Small intestine (tissue), 7 donors: ENCODE data around the gene NCKAP5. TPM values are rescaled to one million over a fixed set of nuclear protein-coding genes. Genes with fewer than 3 reads are reported as not detected.

Experiments used
- DNase-seq, 2 donors: peaks; one replicate each; pipeline versions ENCODE4 v3.0.0 to v3.0.0-alpha.2; 2013
- FAIRE-seq: peaks from 2 replicates; lab custom pipeline; 2012; peaks lifted over from hg19 to GRCh38; lab: Jason Lieb, UNC
- H3K27ac ChIP-seq, 3 donors: one replicate each; pipeline ENCODE4 v1.5.1; 2013; ENCODE audit warnings: low read length in 2 of 3, mild to moderate bottlenecking in 2 of 3, control low read depth in 1 of 3, inconsistent platforms in 1 of 3, low read depth in 1 of 3, moderate library complexity in 1 of 3
- H3K27me3 ChIP-seq, 3 donors: one replicate each; pipeline ENCODE4 v1.6.1; 2013; ENCODE audit warnings: low read length in 3 of 3, inconsistent platforms in 1 of 3; ENCODE audit not compliant: control insufficient read depth in 3 of 3, insufficient read depth in 3 of 3
- H3K36me3 ChIP-seq, 3 donors: one replicate each; pipeline ENCODE4 v1.6.1; 2013; ENCODE audit warnings: low read length in 3 of 3, inconsistent platforms in 1 of 3, low read depth in 1 of 3, mild to moderate bottlenecking in 1 of 3, moderate library complexity in 1 of 3; ENCODE audit not compliant: control insufficient read depth in 3 of 3, insufficient read depth in 2 of 3
- H3K4me1 ChIP-seq, 3 donors: one replicate each; pipeline ENCODE4 v1.6.1; 2013; ENCODE audit warnings: low read length in 2 of 3, inconsistent platforms in 1 of 3, low read depth in 1 of 3, mild to moderate bottlenecking in 1 of 3, moderate library complexity in 1 of 3; ENCODE audit not compliant: control insufficient read depth in 3 of 3, insufficient read depth in 2 of 3
- H3K4me3 ChIP-seq, 3 donors: one replicate each; pipeline ENCODE4 v1.5.1; 2013; ENCODE audit warnings: low read length in 3 of 3, control low read depth in 1 of 3, inconsistent platforms in 1 of 3, low read depth in 1 of 3, mild to moderate bottlenecking in 1 of 3, moderate library complexity in 1 of 3
- H3K9me3 ChIP-seq, 2 donors: one replicate each; pipeline ENCODE4 v1.6.1; 2013; ENCODE audit warnings: low read depth in 1 of 2, low read length in 1 of 2; ENCODE audit not compliant: control insufficient read depth in 2 of 2, insufficient read depth in 1 of 2
- WGBS, 3 donors: extraction: QIAGEN DNeasy Blood & Tissue Kit; methylation state at CpG; one replicate each; pipeline ENCODE4 v1.1.7; 2013; 5-methylcytosine and 5-hydroxymethylcytosine counted together
- polyA plus RNA-seq, 4 donors: library from polyadenylated mRNA; stranded (reverse) in 3 of 4; unstranded in 1 of 4; fragments of 200-250 nt in 3 of 4; fragments of 120-200 nt in 1 of 4; gene quantifications; one replicate each; pipeline versions ENCODE4 v1.2.1 to v1.2.3, GENCODE V29; 2013
- donor health status: healthy with polysubstance abuse.
- donor health status: control.
- donor health status: control.
- donor health status: Bipolar disorder and iron deficiency.
- donor health status: healthy.

NCKAP5 gene
- polyA plus RNA-seq, 4 donors: 0.52 to 7.8 (median 6.5) TPM

DNA sequence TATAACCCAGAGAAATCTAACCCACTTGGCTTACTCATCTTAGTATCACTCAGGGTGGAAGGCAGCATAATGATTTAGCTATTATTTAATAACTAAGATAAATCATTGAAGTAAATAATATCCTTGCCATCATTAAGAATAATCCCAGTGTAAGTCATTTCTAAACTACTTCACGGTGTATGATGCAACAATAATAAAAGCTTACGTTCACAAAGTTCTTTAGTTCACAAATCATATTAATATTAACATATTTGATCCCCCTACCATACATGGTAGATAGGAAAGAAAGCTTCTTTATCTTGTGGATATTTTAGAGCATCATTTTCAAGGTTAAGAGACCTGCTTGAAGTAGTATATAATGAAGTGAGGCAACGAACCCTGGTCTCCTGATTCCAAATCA is 401.0 kb downstream of the NCKAP5 start:
- no peaks in the 10 kb centered on the region for H3K4me1 ChIP-seq
- H3K27ac ChIP-seq: no peak overlapping the region
- WGBS, 3 donors: 76 to 81% (median 78%) methylated on average over 3 of the region's 3 CpGs
- DNase-seq: no peak
- no peak overlapping the region for H3K4me3 ChIP-seq
- no peaks in the 10 kb centered on the region for H3K9me3 ChIP-seq
- no peaks in the 10 kb centered on the region for H3K36me3 ChIP-seq
- H3K27me3 ChIP-seq: no peaks in the 10 kb centered on the region
- FAIRE-seq: no peak

DNA sequence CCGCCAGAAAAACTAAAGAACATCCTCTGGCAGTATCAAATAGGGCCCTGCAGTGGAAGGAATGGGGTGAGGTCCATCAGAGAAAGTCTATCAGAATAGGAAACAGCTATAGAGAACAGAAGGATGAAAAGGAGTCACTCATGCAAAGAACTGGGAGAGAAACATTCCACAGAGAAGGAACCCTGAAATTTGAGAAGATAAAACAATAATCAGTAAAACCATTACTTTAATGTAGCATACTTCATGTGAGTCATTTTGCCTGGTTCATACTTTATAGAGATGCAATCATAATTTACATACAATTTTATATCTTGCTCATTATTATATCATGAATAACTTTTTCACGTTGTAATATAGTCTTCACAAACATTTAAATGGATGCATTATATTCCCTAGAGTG is 402.2 kb downstream of the NCKAP5 start:
- H3K36me3 ChIP-seq: no peaks in the 10 kb centered on the region
- no peak for FAIRE-seq
- H3K27ac ChIP-seq: no peak overlapping the region
- H3K27me3 ChIP-seq: no peaks in the 10 kb centered on the region
- DNase-seq: no peak
- H3K4me1 ChIP-seq: no peaks in the 10 kb centered on the region
- WGBS, 3 donors: 75 to 81% (median 79%) methylated on average over 2 of the region's 2 CpGs
- no peaks in the 10 kb centered on the region for H3K9me3 ChIP-seq
- no peak overlapping the region for H3K4me3 ChIP-seq

DNA sequence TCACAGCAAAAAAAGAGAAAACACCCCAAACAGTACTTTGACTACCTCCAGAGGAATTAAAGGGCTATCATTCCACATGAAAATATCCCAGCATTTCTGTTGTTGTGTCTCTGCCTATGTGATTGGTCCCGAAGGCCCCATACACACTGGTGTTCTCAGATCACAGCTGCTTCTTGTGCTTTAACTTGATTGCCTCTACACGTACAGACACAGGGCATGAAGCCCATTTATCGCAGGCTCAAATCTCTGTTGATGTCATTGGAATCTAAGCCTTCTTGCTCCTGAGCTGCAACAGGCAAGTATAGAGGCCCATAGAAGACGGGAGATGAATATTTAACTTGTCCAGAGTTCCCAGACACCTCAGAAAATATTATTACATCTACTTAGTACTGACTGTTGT is 405.2 kb downstream of the NCKAP5 start:
- H3K27me3 ChIP-seq: no peaks in the 10 kb centered on the region
- no peaks in the 10 kb centered on the region for H3K36me3 ChIP-seq
- no peak overlapping the region for H3K4me3 ChIP-seq
- H3K27ac ChIP-seq: no peak overlapping the region
- 81 to 86% (median 84%) methylated on average over 4 of the region's 4 CpGs for WGBS, 3 donors
- H3K9me3 ChIP-seq: no peaks in the 10 kb centered on the region
- DNase-seq (no peak), FAIRE-seq (no peak)
- H3K4me1 ChIP-seq: no peaks in the 10 kb centered on the region

DNA sequence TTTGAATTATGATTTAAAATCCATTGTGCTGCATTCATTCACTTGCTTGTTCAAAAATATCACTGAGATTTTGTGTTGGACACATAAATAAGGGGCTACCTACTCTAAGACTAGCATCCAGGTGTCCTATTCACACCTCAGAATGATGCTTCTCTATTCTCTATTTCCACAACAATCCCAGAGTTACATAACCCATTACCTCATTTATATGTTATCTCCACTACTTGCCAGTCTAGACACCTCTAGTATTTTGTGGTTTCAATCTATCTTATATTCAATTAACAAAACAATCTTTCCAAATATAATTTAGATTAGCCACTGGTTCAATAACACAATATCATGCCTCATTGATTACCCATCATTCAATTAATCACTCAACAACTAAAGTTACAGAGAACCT is 409.8 kb downstream of the NCKAP5 start:
- DNase-seq (no peak), FAIRE-seq (no peak)
- Histone ChIP-seq H3K4me3 (no peak overlapping the region), H3K36me3 (no peaks in the 10 kb centered on the region), H3K27me3 (no peaks in the 10 kb centered on the region), H3K9me3 (no peaks in the 10 kb centered on the region), H3K4me1 (no peaks in the 10 kb centered on the region), H3K27ac (no peak overlapping the region)

DNA sequence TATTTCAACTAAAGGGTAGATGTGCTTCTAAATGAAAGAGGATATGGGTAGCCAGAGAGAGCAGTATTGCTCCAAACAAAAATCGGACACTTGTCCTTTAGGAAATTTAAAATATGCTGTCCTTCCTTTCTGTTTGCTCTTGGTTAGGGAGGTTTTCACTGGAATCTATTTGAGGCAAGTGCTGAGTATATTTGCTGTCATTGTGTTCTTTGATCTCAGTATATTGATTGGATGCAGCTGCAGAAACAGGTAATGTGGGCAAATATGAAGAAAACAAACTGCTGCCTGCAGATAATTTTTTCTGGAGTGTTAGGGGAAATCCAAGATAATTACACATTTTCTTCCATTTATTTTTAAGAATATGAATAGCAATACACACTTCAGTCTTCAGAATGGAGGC is 410.2 kb downstream of the NCKAP5 start:
- no peaks in the 10 kb centered on the region for H3K36me3 ChIP-seq
- WGBS, 3 donors: 0 to 56% (median 35%) methylated on average over 1 of the region's 1 CpG
- H3K9me3 ChIP-seq: no peaks in the 10 kb centered on the region
- no peak overlapping the region for H3K27ac ChIP-seq
- no peak overlapping the region for H3K4me3 ChIP-seq
- no peaks in the 10 kb centered on the region for H3K27me3 ChIP-seq
- H3K4me1 ChIP-seq: no peaks in the 10 kb centered on the region
- DNase-seq (no peak), FAIRE-seq (no peak)

DNA sequence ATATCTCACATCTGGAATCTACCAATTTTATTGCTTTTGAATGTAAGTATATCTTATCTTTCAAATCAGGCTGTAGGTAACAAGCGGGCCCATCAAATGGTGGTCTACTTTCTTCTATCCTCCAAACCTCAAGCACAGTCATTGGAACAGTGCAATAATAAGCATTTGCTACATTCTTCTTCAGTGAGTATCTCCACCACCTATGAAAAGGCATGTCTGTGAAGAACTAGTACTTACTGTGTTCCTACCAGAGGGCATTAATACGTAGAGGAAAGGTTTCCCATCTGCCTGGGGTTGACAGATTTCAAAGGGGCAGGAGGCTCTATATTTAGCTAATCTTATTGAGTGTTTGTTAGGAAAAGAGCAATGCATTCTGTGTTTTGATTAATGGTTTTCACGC is 411.1 kb downstream of the NCKAP5 start:
- 84 to 94% (median 92%) methylated on average over 3 of the region's 3 CpGs for WGBS, 3 donors

DNA sequence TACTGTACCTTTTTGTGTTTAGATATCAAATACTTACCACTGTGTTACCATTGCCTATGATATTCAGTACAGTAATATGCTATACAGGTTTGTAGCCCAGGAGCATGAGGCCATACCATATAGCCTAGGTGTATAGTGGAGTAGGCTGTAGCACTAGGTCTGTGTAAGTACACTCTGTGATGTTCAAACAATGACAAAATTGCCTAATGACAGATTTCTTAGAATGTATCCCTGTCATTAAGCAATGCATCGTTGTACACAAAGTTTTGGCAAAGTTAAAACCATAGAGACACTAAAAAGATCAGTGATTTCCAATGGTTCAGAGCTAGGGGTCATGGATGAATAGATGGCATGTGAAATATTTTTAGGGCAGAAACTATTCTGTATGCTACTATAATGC is 415.5 kb downstream of the NCKAP5 start:
- no peak overlapping the region for H3K4me3 ChIP-seq
- H3K9me3 ChIP-seq: no peaks in the 10 kb centered on the region
- DNase-seq (no peak), FAIRE-seq (no peak)
- no peaks in the 10 kb centered on the region for H3K27me3 ChIP-seq
- no peaks in the 10 kb centered on the region for H3K4me1 ChIP-seq
- no peak overlapping the region for H3K27ac ChIP-seq
- no peaks in the 10 kb centered on the region for H3K36me3 ChIP-seq
- 74 to 96% (median 89%) methylated on average over 1 of the region's 1 CpG for WGBS, 3 donors

More for the DNA sequence above, 411.1 kb downstream of the NCKAP5 start:
- FAIRE-seq: no peak
- Histone ChIP-seq H3K9me3 (no peaks in the 10 kb centered on the region), H3K36me3 (no peaks in the 10 kb centered on the region), H3K4me1 (no peaks in the 10 kb centered on the region), H3K27me3 (no peaks in the 10 kb centered on the region), H3K4me3 (no peak overlapping the region), H3K27ac (no peak overlapping the region)
- no peak for DNase-seq

DNA sequence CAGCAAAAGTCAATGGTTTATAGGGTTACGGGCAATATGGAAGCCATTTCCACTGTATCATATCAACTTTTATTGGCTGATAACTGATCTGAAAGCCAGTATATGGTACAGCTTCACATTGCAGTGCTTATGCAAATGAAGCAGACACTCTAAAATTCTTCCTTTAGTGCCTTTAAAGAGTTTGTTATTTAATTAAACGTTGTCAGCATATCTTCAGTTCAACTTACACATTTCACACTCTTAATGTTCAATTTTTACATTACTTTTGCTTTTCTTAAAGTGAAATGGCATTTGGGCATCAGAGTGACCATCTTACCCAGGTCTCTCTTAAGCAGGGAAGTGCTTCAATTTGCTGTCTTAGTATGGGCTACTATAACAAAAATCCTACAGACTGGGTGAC is 420.1 kb downstream of the NCKAP5 start:
- 83 to 86% (median 86%) methylated on average over 2 of the region's 2 CpGs for WGBS, 3 donors
- DNase-seq (no peak), FAIRE-seq (no peak)
- Histone ChIP-seq H3K4me3 (no peak overlapping the region), H3K27me3 (no peaks in the 10 kb centered on the region), H3K36me3 (no peaks in the 10 kb centered on the region), H3K4me1 (no peaks in the 10 kb centered on the region), H3K9me3 (no peaks in the 10 kb centered on the region), H3K27ac (no peak overlapping the region)

DNA sequence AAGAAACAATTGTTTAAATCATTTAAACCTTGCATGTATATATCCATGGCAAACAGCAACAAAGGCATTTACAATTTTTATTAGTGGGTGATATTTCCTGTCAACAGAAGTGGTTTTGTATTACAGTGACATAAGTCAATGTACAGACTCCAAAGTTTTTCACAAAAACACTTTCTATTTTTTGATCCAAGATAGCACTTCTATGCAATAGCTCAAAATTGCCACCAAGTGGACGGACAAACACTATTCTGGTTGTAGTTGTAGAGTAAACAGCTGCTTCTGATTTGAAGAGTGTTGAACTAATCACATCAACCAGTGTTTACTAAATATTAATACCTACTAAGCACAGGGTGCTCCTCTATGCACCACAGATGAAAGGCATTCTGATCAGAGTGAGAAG is 421.4 kb downstream of the NCKAP5 start:
- 53 to 73% (median 57%) methylated on average over 1 of the region's 1 CpG for WGBS, 3 donors
- no peak for DNase-seq
- Histone ChIP-seq H3K36me3 (no peaks in the 10 kb centered on the region), H3K27me3 (no peaks in the 10 kb centered on the region), H3K9me3 (no peaks in the 10 kb centered on the region), H3K4me1 (no peaks in the 10 kb centered on the region), H3K27ac (no peak overlapping the region), H3K4me3 (no peak overlapping the region)
- no peak for FAIRE-seq
